NCI-H748 (cell line): ENCODE results near the gene TRIM17.

Source experiments
- DNase-seq: peaks from one replicate; lab custom pipeline; 2025; ENCODE audit not compliant: unreplicated experiment; lab: John Stamatoyannopoulos, UW

The TRIM17 gene

GRCh38 chr1:228402641-228403025 lies 14.0 kb downstream of the TRIM17 start:
- DNase-seq: no peak

- DNase-seq: no peak
These were observed 14.7 kb downstream of the TRIM17 start for GRCh38 chr1:228401782-228402640.

- DNase-seq: no peak
These were observed 15.8 kb downstream of the TRIM17 start for GRCh38 chr1:228400692-228401454.

- no peak for DNase-seq
These were observed 16.4 kb downstream of the TRIM17 start for GRCh38 chr1:228400237-228400651.

GRCh38 chr1:228399531-228400236 lies 17.0 kb downstream of the TRIM17 start:
- DNase-seq: no peak

GRCh38 chr1:228398741-228399461 lies 17.8 kb downstream of the TRIM17 start:
- no peak for DNase-seq

GRCh38 chr1:228397966-228398365 lies 18.7 kb downstream of the TRIM17 start:
- DNase-seq: no peak

- no peak for DNase-seq
These were observed 19.6 kb downstream of the TRIM17 start for GRCh38 chr1:228396770-228397662.

- no peak for DNase-seq
These were observed 21.9 kb downstream of the TRIM17 start for GRCh38 chr1:228394571-228395394.

- no peak for DNase-seq
These were observed 22.7 kb downstream of the TRIM17 start for GRCh38 chr1:228393811-228394570.

- no peak for DNase-seq
These were observed 23.4 kb downstream of the TRIM17 start for GRCh38 chr1:228393268-228393701.

GRCh38 chr1:228392111-228392936 lies 24.3 kb downstream of the TRIM17 start:
- DNase-seq: no peak

GRCh38 chr1:228391411-228392020 lies 25.1 kb downstream of the TRIM17 start:
- no peak for DNase-seq

GRCh38 chr1:228390649-228391048 lies 26.0 kb downstream of the TRIM17 start:
- DNase-seq: no peak

- no peak for DNase-seq
These were observed 29.3 kb downstream of the TRIM17 start for GRCh38 chr1:228387321-228387720.

GRCh38 chr1:228385232-228385631 lies 31.4 kb downstream of the TRIM17 start:
- DNase-seq: no peak

- DNase-seq: no peak
These were observed 32.9 kb downstream of the TRIM17 start for GRCh38 chr1:228383773-228384172.
